ENCODE data around the gene HTR6.

GRCh38 chr1:19689856-19690255 lies 25.2 kb downstream of the HTR6 start:
- TF ChIP-seq POLR2A (IDR thresholded peaks at IDR 0.05) = no peak
- no peak for TF ChIP-seq CTCF (IDR thresholded peaks at IDR 0.05)
- TF ChIP-seq EP300 (IDR thresholded peaks at IDR 0.05) = no peak

Measured in tibial nerve (tissue), 4 donors.